ENCODE measurements around the gene USP1. TPM values are rescaled to one million over a fixed set of nuclear protein-coding genes. Genes with fewer than 3 reads are reported as not detected.

The USP1 gene
- total RNA-seq, 1 experiment from 2014 or later: 47.2 TPM

DNA sequence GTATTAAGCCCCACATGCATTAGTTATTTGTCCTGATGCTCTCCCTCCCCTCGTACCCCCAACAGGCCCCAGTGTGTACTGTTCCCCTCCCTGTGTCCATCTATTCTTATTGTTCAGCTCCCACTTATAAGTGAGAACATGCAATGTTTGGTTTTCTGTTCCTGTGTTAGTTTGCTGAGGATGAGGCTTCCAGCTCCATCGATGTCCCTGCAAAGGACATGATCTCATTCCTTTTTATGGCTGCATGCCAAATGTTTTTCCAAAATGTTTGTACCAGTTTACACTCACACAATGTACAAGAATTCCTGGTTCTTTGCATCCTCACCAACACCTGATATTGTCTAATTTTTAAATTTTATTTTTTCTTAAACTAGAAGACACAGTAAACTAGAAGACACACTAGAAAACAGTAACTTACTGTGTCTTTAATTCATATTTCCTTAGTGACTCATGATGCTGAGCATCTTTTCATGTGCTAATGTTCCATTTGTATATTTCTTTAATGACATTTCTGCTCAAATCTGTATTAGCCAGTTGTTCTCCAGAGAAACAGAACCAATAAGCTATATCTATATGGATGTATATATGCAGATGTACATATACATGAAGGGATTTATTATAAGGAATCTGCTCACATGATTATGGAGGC is 19.4 kb upstream of the USP1 start:
- H3K4me3 Mint-ChIP-seq (ENCODE audit: unreplicated experiment): no peak overlapping the region
- H3K9me3 Mint-ChIP-seq (ENCODE audit: unreplicated experiment): no peaks in the 10 kb centered on the region
- TF ChIP-seq, protein P1, sequence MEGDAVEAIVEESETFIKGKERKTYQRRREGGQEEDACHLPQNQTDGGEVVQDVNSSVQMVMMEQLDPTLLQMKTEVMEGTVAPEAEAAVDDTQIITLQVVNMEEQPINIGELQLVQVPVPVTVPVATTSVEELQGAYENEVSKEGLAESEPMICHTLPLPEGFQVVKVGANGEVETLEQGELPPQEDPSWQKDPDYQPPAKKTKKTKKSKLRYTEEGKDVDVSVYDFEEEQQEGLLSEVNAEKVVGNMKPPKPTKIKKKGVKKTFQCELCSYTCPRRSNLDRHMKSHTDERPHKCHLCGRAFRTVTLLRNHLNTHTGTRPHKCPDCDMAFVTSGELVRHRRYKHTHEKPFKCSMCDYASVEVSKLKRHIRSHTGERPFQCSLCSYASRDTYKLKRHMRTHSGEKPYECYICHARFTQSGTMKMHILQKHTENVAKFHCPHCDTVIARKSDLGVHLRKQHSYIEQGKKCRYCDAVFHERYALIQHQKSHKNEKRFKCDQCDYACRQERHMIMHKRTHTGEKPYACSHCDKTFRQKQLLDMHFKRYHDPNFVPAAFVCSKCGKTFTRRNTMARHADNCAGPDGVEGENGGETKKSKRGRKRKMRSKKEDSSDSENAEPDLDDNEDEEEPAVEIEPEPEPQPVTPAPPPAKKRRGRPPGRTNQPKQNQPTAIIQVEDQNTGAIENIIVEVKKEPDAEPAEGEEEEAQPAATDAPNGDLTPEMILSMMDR (IDR thresholded peaks at IDR 0.05; ENCODE audit: unreplicated experiment): no peak
- ChIA-PET POLR2A (interaction anchor here (0.7 kb wide), 1 partner anchor 31 kb away, joined by 3 read pairs; no protein-coding TSS in a partner anchor), CTCF (interaction anchor here (1.1 to 4.5 kb wide), 2 partner anchors 9 to 242 kb away, joined by 4 to 18 read pairs; no protein-coding TSS in a partner anchor)
- intact Hi-C loops (cut with micrococcal nuclease): no loop called here
- no peak for DNase-seq (ENCODE audit: unreplicated experiment)
- H3K27me3 Mint-ChIP-seq (ENCODE audit: insufficient read depth, unreplicated experiment): no peaks in the 10 kb centered on the region
- H3K36me3 Mint-ChIP-seq (ENCODE audit: insufficient read depth, unreplicated experiment): no peaks in the 10 kb centered on the region
- peaks cover 8% of the 10 kb centered on the region for H3K4me1 Mint-ChIP-seq (ENCODE audit: insufficient read depth, unreplicated experiment)
- H3K27ac Mint-ChIP-seq (ENCODE audit: low read depth, unreplicated experiment): no peak overlapping the region
- no TSS peak for BruUV-seq (replicated peaks)

DNA sequence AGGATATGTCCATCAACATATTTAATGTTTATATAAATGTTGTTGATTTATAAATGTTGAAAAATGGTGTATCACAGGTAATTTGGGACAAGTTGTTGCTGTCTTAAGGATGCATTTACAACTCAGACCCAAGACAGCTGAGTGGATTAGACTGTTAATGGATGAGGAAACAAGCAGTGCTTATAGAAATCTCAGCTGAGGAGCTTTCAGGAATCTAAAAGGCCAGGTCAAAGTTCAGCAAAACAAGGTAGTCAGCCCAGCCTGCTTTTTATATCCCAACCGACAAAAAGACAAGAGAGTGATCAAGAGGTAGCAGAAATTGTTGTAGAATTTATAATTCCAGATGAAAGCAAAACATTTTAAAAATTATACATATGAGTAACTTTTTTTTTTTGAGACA is 16.6 kb upstream of the USP1 start:
- CTCF ChIA-PET: interaction anchor here (0.8 to 1.4 kb wide), 4 partner anchors 11 to 288 kb away, joined by 3 to 8 read pairs (median 4); no protein-coding TSS in a partner anchor
- no peaks in the 10 kb centered on the region for H3K9me3 Mint-ChIP-seq (ENCODE audit: unreplicated experiment)

DNA sequence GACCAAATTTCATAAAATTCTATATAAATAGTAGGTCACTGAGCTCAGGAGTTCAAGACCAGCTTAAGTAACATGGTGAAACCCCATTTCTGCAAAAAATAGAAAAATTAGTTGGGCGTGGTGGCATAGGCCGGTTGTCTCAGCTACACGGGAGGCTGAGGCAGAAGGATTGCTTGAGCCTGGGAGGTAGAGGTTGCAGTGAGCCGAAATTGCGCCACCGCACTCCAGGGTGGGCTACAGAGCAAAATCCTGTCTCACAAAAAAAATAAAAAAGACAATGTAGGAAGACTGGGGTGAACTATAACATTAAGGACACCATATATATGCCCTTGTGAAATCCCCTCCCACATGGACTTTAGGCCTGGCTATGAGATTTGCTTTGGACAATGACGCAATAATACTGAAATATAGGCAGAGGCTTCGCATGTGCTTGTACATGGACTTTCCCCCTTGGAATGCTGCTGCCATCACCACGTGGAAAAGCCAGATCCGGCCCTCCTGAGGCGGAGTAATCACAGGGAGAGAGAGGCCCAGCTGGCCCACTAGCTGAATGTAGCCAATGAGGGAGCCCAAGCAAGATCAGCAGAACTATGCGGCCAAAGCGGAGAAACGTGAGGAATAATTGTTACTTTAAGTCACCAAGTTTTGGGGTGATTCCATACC is 13.1 kb upstream of the USP1 start:
- no peak for DNase-seq (ENCODE audit: unreplicated experiment)
- Mint-ChIP-seq H3K36me3 (ENCODE audit: insufficient read depth, unreplicated experiment) (no peaks in the 10 kb centered on the region), H3K4me1 (ENCODE audit: insufficient read depth, unreplicated experiment) (peaks cover 12% of the 10 kb centered on the region), H3K27me3 (ENCODE audit: insufficient read depth, unreplicated experiment) (no peaks in the 10 kb centered on the region), H3K9me3 (ENCODE audit: unreplicated experiment) (no peaks in the 10 kb centered on the region), H3K27ac (ENCODE audit: low read depth, unreplicated experiment) (no peak overlapping the region), H3K4me3 (ENCODE audit: unreplicated experiment) (no peak overlapping the region)
- no TSS peak for BruUV-seq (replicated peaks)
- TF ChIP-seq, protein P1 (IDR thresholded peaks at IDR 0.05; ENCODE audit: unreplicated experiment): no peak
- POLR2A ChIA-PET: interaction anchor here (0.5 kb wide), 1 partner anchor 23 kb away, joined by 3 read pairs; no protein-coding TSS in a partner anchor
- CTCF ChIA-PET: interaction anchor here (0.6 to 1.7 kb wide), 3 partner anchors 15 to 248 kb away, joined by 3 to 5 read pairs (median 4); no protein-coding TSS in a partner anchor
- intact Hi-C loops (cut with micrococcal nuclease): no loop called here

More for the DNA sequence above, 16.6 kb upstream of the USP1 start:
- TF ChIP-seq, protein P1 (IDR thresholded peaks at IDR 0.05; ENCODE audit: unreplicated experiment): no peak
- Mint-ChIP-seq H3K4me1 (ENCODE audit: insufficient read depth, unreplicated experiment) (peaks cover 20% of the 10 kb centered on the region), H3K27me3 (ENCODE audit: insufficient read depth, unreplicated experiment) (no peaks in the 10 kb centered on the region), H3K4me3 (ENCODE audit: unreplicated experiment) (no peak overlapping the region), H3K27ac (ENCODE audit: low read depth, unreplicated experiment) (no peak overlapping the region), H3K36me3 (ENCODE audit: insufficient read depth, unreplicated experiment) (no peaks in the 10 kb centered on the region)
- intact Hi-C loops (cut with micrococcal nuclease): no loop called here
- POLR2A ChIA-PET: interaction anchor here (0.7 kb wide), 1 partner anchor 90 kb away, joined by 4 read pairs; no protein-coding TSS in a partner anchor
- BruUV-seq (replicated peaks): no TSS peak
- DNase-seq (ENCODE audit: unreplicated experiment): no peak

DNA sequence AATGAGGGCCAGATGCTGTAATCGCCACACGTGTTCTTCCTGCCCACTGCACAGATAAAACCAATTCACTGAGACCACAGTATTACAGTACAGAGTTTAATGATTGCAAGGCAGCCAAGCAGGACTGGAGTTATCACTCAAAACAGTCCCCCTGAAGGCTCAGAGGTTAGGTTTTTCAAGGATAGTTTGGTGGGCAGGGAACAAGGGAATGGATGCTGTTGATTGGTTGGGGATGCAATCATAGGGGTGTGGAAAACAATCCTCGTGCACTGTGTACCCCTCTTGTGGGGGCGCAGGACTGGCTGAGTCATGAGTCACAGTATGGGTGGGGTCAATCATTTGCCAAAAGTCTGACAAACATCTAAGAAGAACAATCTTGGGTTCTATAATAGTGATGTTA is 12.4 kb upstream of the USP1 start:
- H3K4me1 Mint-ChIP-seq (ENCODE audit: insufficient read depth, unreplicated experiment): peaks cover 12% of the 10 kb centered on the region
- H3K27me3 Mint-ChIP-seq (ENCODE audit: insufficient read depth, unreplicated experiment): no peaks in the 10 kb centered on the region
- no peak overlapping the region for H3K27ac Mint-ChIP-seq (ENCODE audit: low read depth, unreplicated experiment)
- H3K36me3 Mint-ChIP-seq (ENCODE audit: insufficient read depth, unreplicated experiment): no peaks in the 10 kb centered on the region
- intact Hi-C loops (cut with micrococcal nuclease): no loop called here
- BruUV-seq (replicated peaks): no TSS peak
- DNase-seq (ENCODE audit: unreplicated experiment): peak; percentile 22
- TF ChIP-seq, protein P1 (IDR thresholded peaks at IDR 0.05; ENCODE audit: unreplicated experiment): no peak
- ChIA-PET POLR2A (interaction anchor here (2.8 kb wide), 1 partner anchor 12 kb away, joined by 28 read pairs; the partner anchor contains the start of gene USP1), CTCF (interaction anchor here (1.1 to 1.7 kb wide), 2 partner anchors 16 to 248 kb away, joined by 4 to 5 read pairs; no protein-coding TSS in a partner anchor)
- no peak overlapping the region for H3K4me3 Mint-ChIP-seq (ENCODE audit: unreplicated experiment)
- H3K9me3 Mint-ChIP-seq (ENCODE audit: unreplicated experiment): no peaks in the 10 kb centered on the region
